GM23338 (cell line): ENCODE measurements around the gene CDC42BPA.

ENCODE experiments used
- CREB1 ChIP-seq: fragments of 250-450 bp; sonication (Bioruptor Pico); IDR thresholded peaks from 2 replicates; pipeline ENCODE4 v1.5.0; 2020; ENCODE audit warnings: low read depth, mild to moderate bottlenecking, moderate library complexity
- CTCF ChIP-seq, 2 experiments: fragments of 200-600 bp in 1 of 2; sonication (generic) in 1 of 2; conservative IDR thresholded peaks; 2 replicates each; pipeline versions ENCODE4 v1.5.1 to v1.6.1; 2016 to 2017; ENCODE audit warnings: antibody characterized with exemption in 2 of 2, low read depth in 2 of 2, mild to moderate bottlenecking in 2 of 2, moderate library complexity in 1 of 2
- ETS1 ChIP-seq: IDR thresholded peaks from 2 replicates; pipeline ENCODE4 v1.6.1; 2016; ENCODE audit warnings: antibody characterized with exemption
- EZH2 ChIP-seq: fragments of 200-600 bp; sonication (generic); IDR thresholded peaks from one replicate; pipeline ENCODE4 v1.8.0; 2017; ENCODE audit warnings: antibody characterized with exemption, mild to moderate bottlenecking, low read depth; ENCODE audit not compliant: unreplicated experiment
- EZH2phosphoT487 ChIP-seq: fragments of 200-600 bp; sonication (generic); IDR thresholded peaks from one replicate; pipeline ENCODE4 v1.8.1; 2018; ENCODE audit warnings: antibody characterized with exemption; ENCODE audit not compliant: unreplicated experiment
- JUNB ChIP-seq: IDR thresholded peaks from one replicate; pipeline ENCODE4 v1.6.1; 2016; ENCODE audit warnings: antibody characterized with exemption; ENCODE audit not compliant: unreplicated experiment
- NANOG ChIP-seq: IDR thresholded peaks from 2 replicates; pipeline ENCODE4 v1.6.1; 2016; ENCODE audit warnings: antibody characterized with exemption, borderline replicate concordance
- POLR2AphosphoS5 ChIP-seq: IDR thresholded peaks from 2 replicates; pipeline ENCODE4 v1.6.1; 2016; ENCODE audit warnings: antibody characterized with exemption, low read depth
- REST ChIP-seq: IDR thresholded peaks from one replicate; pipeline ENCODE4 v1.6.1; 2018; ENCODE audit warnings: antibody characterized with exemption; ENCODE audit not compliant: unreplicated experiment
- ZNF114 ChIP-seq: fragments of 250-450 bp; sonication (Bioruptor Pico); IDR thresholded peaks from 2 replicates; pipeline ENCODE4 v1.5.0; 2020; ENCODE audit warnings: mild to moderate bottlenecking, moderate library complexity
- ZNF331 ChIP-seq: fragments of 250-450 bp; sonication (Bioruptor Pico); IDR thresholded peaks from 2 replicates; pipeline ENCODE4 v1.5.0; 2020; ENCODE audit warnings: low read depth, mild to moderate bottlenecking, moderate library complexity

GRCh38 chr1:226950316-226950715, 368.0 kb downstream of the CDC42BPA start:
- TF ChIP-seq CTCF (conservative IDR thresholded peaks at IDR 0.05; ENCODE audit: low read depth in 2 of 2): no peak
- no peak for TF ChIP-seq REST
- TF ChIP-seq EZH2: no peak
- TF ChIP-seq CREB1 (CRISPR knock-in tag): no peak
- TF ChIP-seq JUNB: no peak
- TF ChIP-seq POLR2AphosphoS5: no peak
- TF ChIP-seq EZH2phosphoT487: no peak
- TF ChIP-seq ETS1: no peak
- no peak for TF ChIP-seq ZNF114
- TF ChIP-seq ZNF331 (CRISPR knock-in tag): no peak
- TF ChIP-seq NANOG: no peak
